ENCODE data around the gene S100A7A. TPM values are rescaled to one million over a fixed set of nuclear protein-coding genes. Genes with fewer than 3 reads are reported as not detected.
A peak's percentile ranks its signal among the peaks of the same experiment; 100 is the strongest.

S100A7A gene
- total RNA-seq, 1 experiment from 2014 or later, result not detected

DNA sequence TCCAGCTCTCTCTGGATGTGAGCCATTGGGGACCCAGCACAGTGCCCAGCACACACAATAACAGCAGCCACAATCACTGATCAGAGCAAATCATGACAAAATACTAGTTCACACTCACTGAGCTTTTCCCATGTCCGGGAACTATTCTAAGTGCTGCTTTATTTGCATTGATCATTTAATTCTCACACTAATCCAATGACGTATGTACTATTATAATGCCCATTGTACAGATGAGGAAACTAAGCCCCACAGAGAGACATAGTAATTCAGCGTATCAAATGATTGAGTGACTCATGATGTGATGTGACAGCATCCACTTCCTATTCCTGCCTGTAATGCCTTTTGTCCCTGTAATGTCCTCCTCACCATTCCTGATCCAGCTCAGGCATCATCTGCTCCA is 23.5 kb upstream of the S100A7A start:
- H3K27me3 ChIP-seq (ENCODE audit: insufficient read depth, low read depth), result no peaks in the 10 kb centered on the region
- no peaks in the 10 kb centered on the region for H3K9me3 ChIP-seq (ENCODE audit: insufficient read depth, low read depth)
- CTCF ChIA-PET, result no interaction called here
- intact Hi-C loops (cut with micrococcal nuclease; ENCODE audit: unreplicated experiment), result no loop called here
- H4K20me1 ChIP-seq (ENCODE audit: insufficient read depth), result no peaks in the 10 kb centered on the region
- BruUV-seq (replicated peaks), result no TSS peak
- POLR2A ChIA-PET (ENCODE audit: unreplicated experiment), result no interaction called here
- no peak overlapping the region for H2AFZ ChIP-seq
- H3F3A ChIP-seq (ENCODE audit: insufficient read depth, low read depth), result peaks cover 9% of the 10 kb centered on the region; the same call in 1 of the 2 replicates
- no peaks in the 10 kb centered on the region for H3K36me3 ChIP-seq (ENCODE audit: low read depth)
- H3K4me2 ChIP-seq, result no peak overlapping the region
- H3K79me2 ChIP-seq (ENCODE audit: low read depth), result no peaks in the 10 kb centered on the region
- peaks cover 59% of the 10 kb centered on the region for H3K4me1 ChIP-seq (replicated peaks; ENCODE audit: insufficient read depth)
- H3K27ac ChIP-seq, result no peak overlapping the region
- no peak for DNase-seq
- TF ChIP-seq EZH2 (IDR thresholded peaks at IDR 0.05; ENCODE audit: low read depth), result no peak
- TF ChIP-seq, protein P1, sequence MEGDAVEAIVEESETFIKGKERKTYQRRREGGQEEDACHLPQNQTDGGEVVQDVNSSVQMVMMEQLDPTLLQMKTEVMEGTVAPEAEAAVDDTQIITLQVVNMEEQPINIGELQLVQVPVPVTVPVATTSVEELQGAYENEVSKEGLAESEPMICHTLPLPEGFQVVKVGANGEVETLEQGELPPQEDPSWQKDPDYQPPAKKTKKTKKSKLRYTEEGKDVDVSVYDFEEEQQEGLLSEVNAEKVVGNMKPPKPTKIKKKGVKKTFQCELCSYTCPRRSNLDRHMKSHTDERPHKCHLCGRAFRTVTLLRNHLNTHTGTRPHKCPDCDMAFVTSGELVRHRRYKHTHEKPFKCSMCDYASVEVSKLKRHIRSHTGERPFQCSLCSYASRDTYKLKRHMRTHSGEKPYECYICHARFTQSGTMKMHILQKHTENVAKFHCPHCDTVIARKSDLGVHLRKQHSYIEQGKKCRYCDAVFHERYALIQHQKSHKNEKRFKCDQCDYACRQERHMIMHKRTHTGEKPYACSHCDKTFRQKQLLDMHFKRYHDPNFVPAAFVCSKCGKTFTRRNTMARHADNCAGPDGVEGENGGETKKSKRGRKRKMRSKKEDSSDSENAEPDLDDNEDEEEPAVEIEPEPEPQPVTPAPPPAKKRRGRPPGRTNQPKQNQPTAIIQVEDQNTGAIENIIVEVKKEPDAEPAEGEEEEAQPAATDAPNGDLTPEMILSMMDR (conservative IDR thresholded peaks at IDR 0.05), result no peak
- H3K9me2 ChIP-seq (ENCODE audit: insufficient read depth), result no peaks in the 10 kb centered on the region
- no peak overlapping the region for H3K4me3 ChIP-seq

DNA sequence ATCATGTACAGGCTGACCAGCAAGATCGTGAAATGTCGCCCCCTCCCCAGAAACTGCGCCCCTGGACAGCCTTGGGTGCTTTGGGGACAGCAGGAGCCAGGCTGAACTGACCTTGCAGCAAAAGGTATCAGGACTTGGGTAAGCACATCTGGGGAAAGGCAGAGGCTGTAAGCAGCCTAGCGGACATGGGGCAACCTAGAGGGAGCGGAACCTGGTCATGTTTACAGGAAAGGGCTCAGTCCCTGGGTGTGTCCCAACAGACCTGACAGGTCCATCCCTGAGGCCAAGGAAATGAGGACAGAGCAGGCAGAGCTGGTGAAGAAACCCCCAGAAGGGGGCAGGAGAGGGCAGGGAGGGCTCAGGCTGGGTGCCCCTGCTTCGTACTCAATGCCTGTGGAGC is 22.4 kb upstream of the S100A7A start:
- Histone ChIP-seq H3K4me2 (no peak overlapping the region), H4K20me1 (ENCODE audit: insufficient read depth) (no peaks in the 10 kb centered on the region), H2AFZ (no peak overlapping the region), H3K27ac (no peak overlapping the region), H3K27me3 (ENCODE audit: insufficient read depth, low read depth) (no peaks in the 10 kb centered on the region), H3K9me2 (ENCODE audit: insufficient read depth) (no peaks in the 10 kb centered on the region), H3F3A (ENCODE audit: insufficient read depth, low read depth) (peaks cover 9% of the 10 kb centered on the region; the same call in 1 of the 2 replicates), H3K4me3 (no peak overlapping the region), H3K36me3 (ENCODE audit: low read depth) (no peaks in the 10 kb centered on the region), H3K9me3 (ENCODE audit: insufficient read depth, low read depth) (no peaks in the 10 kb centered on the region), H3K79me2 (ENCODE audit: low read depth) (no peaks in the 10 kb centered on the region), H3K4me1 (replicated peaks; ENCODE audit: insufficient read depth) (peaks cover 59% of the 10 kb centered on the region)
- ChIA-PET CTCF (no interaction called here), POLR2A (ENCODE audit: unreplicated experiment) (no interaction called here)
- BruUV-seq (replicated peaks), result no TSS peak
- TF ChIP-seq EZH2 (IDR thresholded peaks at IDR 0.05; ENCODE audit: low read depth), result no peak
- TF ChIP-seq, protein P1 (conservative IDR thresholded peaks at IDR 0.05), result no peak; the same call in 1 of the 2 replicates
- peak in 1 of 2 experiments; percentile 45 for DNase-seq
- intact Hi-C loops (cut with micrococcal nuclease; ENCODE audit: unreplicated experiment), result no loop called here

DNA sequence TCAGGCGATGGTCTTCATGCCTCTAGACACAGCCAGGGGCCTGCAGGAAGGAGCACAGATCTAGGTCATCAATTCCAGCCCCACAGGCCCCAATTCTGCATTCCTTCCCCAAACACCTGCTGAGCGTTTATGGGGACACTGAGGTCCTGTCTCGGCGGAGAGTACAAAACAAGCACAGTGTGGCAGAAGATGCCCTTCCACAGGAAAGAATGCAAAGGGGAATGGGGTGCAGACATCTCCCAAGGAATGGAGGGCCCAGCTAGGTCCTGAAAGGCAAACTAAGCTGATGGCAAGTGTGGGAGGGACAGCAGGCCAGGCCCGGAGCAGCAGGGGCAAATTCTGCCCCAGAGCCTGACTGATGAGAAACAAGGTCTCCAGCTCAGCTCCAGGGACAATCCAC is 21.9 kb upstream of the S100A7A start:
- Histone ChIP-seq H3K4me2 (no peak overlapping the region), H3K79me2 (ENCODE audit: low read depth) (no peaks in the 10 kb centered on the region), H3K36me3 (ENCODE audit: low read depth) (no peaks in the 10 kb centered on the region), H3K9me2 (ENCODE audit: insufficient read depth) (no peaks in the 10 kb centered on the region), H3K9me3 (ENCODE audit: insufficient read depth, low read depth) (no peaks in the 10 kb centered on the region), H3K27me3 (ENCODE audit: insufficient read depth, low read depth) (no peaks in the 10 kb centered on the region), H3K4me3 (no peak overlapping the region), H3K27ac (no peak overlapping the region), H3K4me1 (replicated peaks; ENCODE audit: insufficient read depth) (peaks cover 57% of the 10 kb centered on the region), H2AFZ (no peak overlapping the region), H3F3A (ENCODE audit: insufficient read depth, low read depth) (peaks cover 9% of the 10 kb centered on the region; the same call in 1 of the 2 replicates), H4K20me1 (ENCODE audit: insufficient read depth) (no peaks in the 10 kb centered on the region)
- no peak for DNase-seq
- POLR2A ChIA-PET (ENCODE audit: unreplicated experiment), result no interaction called here
- TF ChIP-seq, protein P1 (conservative IDR thresholded peaks at IDR 0.05), result no peak; the same call in 1 of the 2 replicates
- no peak for TF ChIP-seq EZH2 (IDR thresholded peaks at IDR 0.05; ENCODE audit: low read depth)
- intact Hi-C loops (cut with micrococcal nuclease; ENCODE audit: unreplicated experiment), result no loop called here
- no TSS peak for BruUV-seq (replicated peaks)
- CTCF ChIA-PET, result no interaction called here

Measured in PC-9 (cell line).